ENCODE measurements around the gene DNER. TPM values are rescaled to one million over a fixed set of nuclear protein-coding genes. Genes with fewer than 3 reads are reported as not detected.
"Not testable (repeated sequence)": the region's sequence is repeated elsewhere in the genome, so short reads cannot be mapped to it uniquely, and the experiment has no call there.

Gene DNER
- polyA plus RNA-seq, 1 experiment, result not detected

DNA sequence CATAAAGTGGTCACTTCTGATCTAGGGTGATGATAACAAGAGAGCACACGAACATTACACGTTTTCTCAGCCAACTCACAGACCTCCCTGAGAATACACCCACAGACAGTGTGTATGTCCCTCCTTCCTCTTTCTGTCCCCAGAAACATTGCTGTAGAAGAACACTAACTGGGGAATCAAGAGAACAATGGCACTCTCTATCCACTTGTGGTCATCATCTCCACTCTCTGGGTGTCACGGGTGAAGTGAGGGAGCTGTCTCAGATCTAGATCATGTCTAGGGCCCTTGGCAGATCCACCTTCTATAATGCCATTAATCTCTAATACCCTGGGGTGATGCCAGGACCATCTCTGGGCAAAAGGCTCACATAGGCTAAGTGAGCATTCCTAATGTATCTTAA lies 97.9 kb downstream of the DNER start:
- POLR2A ChIA-PET, result no interaction called here
- CTCF ChIA-PET, result no interaction called here

DNA sequence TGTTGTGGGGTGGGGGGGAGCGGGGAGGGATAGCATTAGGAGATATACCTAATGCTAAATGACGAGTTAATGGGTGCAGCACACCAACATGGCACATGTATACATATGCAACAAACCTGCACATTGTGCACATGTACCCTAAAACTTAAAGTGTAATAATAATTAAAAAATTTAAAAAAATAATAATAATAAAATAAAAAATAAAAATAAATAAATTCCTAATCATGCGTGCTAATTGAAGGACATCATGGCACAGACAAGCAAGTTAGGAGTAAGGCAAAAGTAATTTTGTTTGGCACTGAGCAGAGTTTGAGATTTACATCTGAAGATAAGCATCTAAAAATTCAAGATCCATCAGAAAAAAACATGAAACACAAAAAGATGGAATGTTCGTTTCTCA lies 100.3 kb downstream of the DNER start:
- POLR2A ChIA-PET; H3K27ac ChIP-seq (ENCODE audit: low read depth, low read length); H3K27me3 ChIP-seq (ENCODE audit: control insufficient read depth, insufficient read depth, low read length); H3K4me3 ChIP-seq (ENCODE audit: low read depth, low read length); CTCF ChIA-PET; H3K9me3 ChIP-seq (ENCODE audit: control insufficient read depth, insufficient read depth, low read length); DNase-seq (ENCODE audit: low read depth, low spot score): not testable (repeated sequence)

More for the DNA sequence above, 97.9 kb downstream of the DNER start:
- TF ChIP-seq, protein P1, sequence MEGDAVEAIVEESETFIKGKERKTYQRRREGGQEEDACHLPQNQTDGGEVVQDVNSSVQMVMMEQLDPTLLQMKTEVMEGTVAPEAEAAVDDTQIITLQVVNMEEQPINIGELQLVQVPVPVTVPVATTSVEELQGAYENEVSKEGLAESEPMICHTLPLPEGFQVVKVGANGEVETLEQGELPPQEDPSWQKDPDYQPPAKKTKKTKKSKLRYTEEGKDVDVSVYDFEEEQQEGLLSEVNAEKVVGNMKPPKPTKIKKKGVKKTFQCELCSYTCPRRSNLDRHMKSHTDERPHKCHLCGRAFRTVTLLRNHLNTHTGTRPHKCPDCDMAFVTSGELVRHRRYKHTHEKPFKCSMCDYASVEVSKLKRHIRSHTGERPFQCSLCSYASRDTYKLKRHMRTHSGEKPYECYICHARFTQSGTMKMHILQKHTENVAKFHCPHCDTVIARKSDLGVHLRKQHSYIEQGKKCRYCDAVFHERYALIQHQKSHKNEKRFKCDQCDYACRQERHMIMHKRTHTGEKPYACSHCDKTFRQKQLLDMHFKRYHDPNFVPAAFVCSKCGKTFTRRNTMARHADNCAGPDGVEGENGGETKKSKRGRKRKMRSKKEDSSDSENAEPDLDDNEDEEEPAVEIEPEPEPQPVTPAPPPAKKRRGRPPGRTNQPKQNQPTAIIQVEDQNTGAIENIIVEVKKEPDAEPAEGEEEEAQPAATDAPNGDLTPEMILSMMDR (IDR thresholded peaks at IDR 0.05; ENCODE audit: low read depth, low read length), result no peak
- H3K27ac ChIP-seq (ENCODE audit: low read depth, low read length), result no peak overlapping the region
- H3K9me3 ChIP-seq (ENCODE audit: control insufficient read depth, insufficient read depth, low read length), result peaks cover 7% of the 10 kb centered on the region
- no peak overlapping the region for H3K4me3 ChIP-seq (ENCODE audit: low read depth, low read length)
- H3K27me3 ChIP-seq (ENCODE audit: control insufficient read depth, insufficient read depth, low read length), result no peaks in the 10 kb centered on the region
- no peak for DNase-seq (ENCODE audit: low read depth, low spot score)

DNA sequence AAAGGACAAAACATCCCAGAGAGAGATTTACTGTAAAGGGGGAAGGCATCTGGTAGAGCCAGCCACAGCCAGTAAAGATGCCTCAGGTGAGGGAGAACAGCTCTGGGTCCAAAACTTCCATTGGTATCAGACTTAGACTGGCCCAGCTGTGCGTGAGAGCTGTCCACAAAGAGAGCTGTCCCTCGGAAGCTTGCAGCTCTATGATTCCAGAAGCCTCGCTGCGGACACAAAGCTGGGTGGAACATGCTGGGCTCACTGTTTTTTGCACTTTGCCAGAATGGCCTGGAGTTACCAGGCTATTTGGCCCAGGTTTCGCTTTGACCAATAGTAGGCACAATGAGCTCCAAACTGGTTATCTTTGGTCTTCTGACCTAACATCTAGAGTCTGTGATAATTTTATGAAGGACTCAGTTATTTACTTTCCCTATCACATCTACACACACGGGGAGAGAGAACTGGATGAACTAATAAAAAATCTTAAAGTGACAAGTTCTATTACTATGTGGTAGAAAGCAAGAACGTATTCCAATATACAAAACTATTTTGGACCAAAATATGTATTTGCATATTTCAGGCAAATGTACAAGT lies 101.9 kb downstream of the DNER start:
- no peaks in the 10 kb centered on the region for H3K27me3 ChIP-seq (ENCODE audit: control insufficient read depth, insufficient read depth, low read length)
- TF ChIP-seq, protein P1 (IDR thresholded peaks at IDR 0.05; ENCODE audit: low read depth, low read length), result no peak
- POLR2A ChIA-PET, result no interaction called here
- no peaks in the 10 kb centered on the region; the same call in none of the 2 replicates for H3K9me3 ChIP-seq (ENCODE audit: control insufficient read depth, insufficient read depth, low read length)
- H3K27ac ChIP-seq (ENCODE audit: low read depth, low read length), result no peak overlapping the region
- no peak for DNase-seq (ENCODE audit: low read depth, low spot score)
- CTCF ChIA-PET, result no interaction called here
- H3K4me3 ChIP-seq (ENCODE audit: low read depth, low read length), result no peak overlapping the region

DNA sequence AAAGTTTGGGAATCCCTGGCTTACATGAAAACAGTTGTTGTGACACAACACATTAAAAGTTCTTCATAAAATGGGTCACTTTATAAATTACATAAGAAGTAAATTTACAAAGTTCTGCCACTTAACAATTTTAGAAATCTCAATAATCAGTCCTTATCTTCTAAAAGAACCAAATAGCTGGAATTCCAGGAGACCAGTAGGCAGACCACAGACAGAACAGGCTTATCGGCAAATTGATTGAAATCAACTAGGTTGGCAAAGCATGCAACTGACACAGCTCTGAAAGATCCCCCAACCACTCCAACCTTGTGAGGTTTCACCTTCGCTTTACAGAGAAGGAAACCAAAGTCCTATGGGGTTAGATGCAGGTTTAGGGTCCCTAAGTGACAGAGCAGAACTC lies 103.0 kb downstream of the DNER start:
- CTCF ChIA-PET, result no interaction called here

DNA sequence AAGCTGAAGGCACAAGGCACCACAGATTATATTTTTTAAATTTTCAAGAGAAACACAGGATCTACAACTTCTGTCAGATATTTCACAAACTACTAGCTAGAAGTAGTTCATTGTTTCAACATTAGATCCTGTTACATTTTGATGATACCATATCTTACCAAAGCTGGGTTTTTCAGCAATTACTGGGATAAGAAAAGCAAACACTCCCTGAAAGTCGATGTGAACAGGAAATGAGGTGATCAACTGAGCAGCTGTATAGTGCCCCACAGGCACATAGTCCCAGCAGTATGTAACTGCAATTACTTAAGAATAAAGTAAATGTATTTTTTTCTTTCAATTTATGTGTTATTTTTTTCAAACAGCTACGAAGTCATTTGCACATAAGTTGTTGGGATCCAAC lies 103.5 kb downstream of the DNER start:
- POLR2A ChIA-PET, result no interaction called here
- H3K9me3 ChIP-seq (ENCODE audit: control insufficient read depth, insufficient read depth, low read length), result no peaks in the 10 kb centered on the region; the same call in none of the 2 replicates
- DNase-seq (ENCODE audit: low read depth, low spot score), result no peak
- H3K4me3 ChIP-seq (ENCODE audit: low read depth, low read length), result no peak overlapping the region
- H3K27me3 ChIP-seq (ENCODE audit: control insufficient read depth, insufficient read depth, low read length), result no peaks in the 10 kb centered on the region
- TF ChIP-seq, protein P1 (IDR thresholded peaks at IDR 0.05; ENCODE audit: low read depth, low read length), result no peak
- no peak overlapping the region for H3K27ac ChIP-seq (ENCODE audit: low read depth, low read length)
- CTCF ChIA-PET, result no interaction called here

More for the DNA sequence above, 103.0 kb downstream of the DNER start:
- no peaks in the 10 kb centered on the region; the same call in none of the 2 replicates for H3K9me3 ChIP-seq (ENCODE audit: control insufficient read depth, insufficient read depth, low read length)
- no peak overlapping the region for H3K27ac ChIP-seq (ENCODE audit: low read depth, low read length)
- no peak overlapping the region for H3K4me3 ChIP-seq (ENCODE audit: low read depth, low read length)
- no peak for DNase-seq (ENCODE audit: low read depth, low spot score)
- POLR2A ChIA-PET, result no interaction called here
- TF ChIP-seq, protein P1 (IDR thresholded peaks at IDR 0.05; ENCODE audit: low read depth, low read length), result no peak
- H3K27me3 ChIP-seq (ENCODE audit: control insufficient read depth, insufficient read depth, low read length), result no peaks in the 10 kb centered on the region
